Measurements from ENCODE around the gene ARRB1.

ARRB1 gene

GRCh38 chr11:75229466-75229865 is 122.0 kb downstream of the ARRB1 start:
- Histone ChIP-seq H3K4me3 (ENCODE audit: low read depth, low read length, poor library complexity, severe bottlenecking) (no peak overlapping the region), H3K27ac (ENCODE audit: low read depth, low read length, poor library complexity, severe bottlenecking) (no peak overlapping the region), H3F3A (ENCODE audit: insufficient read depth, low read length) (no peaks in the 10 kb centered on the region), H3K9ac (ENCODE audit: low read length) (no peak overlapping the region), H3K27me3 (ENCODE audit: insufficient read depth, low read length) (no peaks in the 10 kb centered on the region), H3K79me2 (ENCODE audit: insufficient read depth, low read length) (no peaks in the 10 kb centered on the region), H4K20me1 (ENCODE audit: insufficient read depth, low read length) (no peaks in the 10 kb centered on the region), H3K9me2 (ENCODE audit: low read depth, low read length) (no peaks in the 10 kb centered on the region), H3K4me1 (ENCODE audit: insufficient read depth, low read length, severe bottlenecking) (no peaks in the 10 kb centered on the region), H3K36me3 (ENCODE audit: insufficient read depth, low read length) (no peaks in the 10 kb centered on the region), H3K4me2 (ENCODE audit: low read length) (no peak overlapping the region), H2AFZ (ENCODE audit: low read length) (no peak overlapping the region), H3K9me3 (ENCODE audit: low read length) (no peaks in the 10 kb centered on the region)
- TF ChIP-seq, protein P1, sequence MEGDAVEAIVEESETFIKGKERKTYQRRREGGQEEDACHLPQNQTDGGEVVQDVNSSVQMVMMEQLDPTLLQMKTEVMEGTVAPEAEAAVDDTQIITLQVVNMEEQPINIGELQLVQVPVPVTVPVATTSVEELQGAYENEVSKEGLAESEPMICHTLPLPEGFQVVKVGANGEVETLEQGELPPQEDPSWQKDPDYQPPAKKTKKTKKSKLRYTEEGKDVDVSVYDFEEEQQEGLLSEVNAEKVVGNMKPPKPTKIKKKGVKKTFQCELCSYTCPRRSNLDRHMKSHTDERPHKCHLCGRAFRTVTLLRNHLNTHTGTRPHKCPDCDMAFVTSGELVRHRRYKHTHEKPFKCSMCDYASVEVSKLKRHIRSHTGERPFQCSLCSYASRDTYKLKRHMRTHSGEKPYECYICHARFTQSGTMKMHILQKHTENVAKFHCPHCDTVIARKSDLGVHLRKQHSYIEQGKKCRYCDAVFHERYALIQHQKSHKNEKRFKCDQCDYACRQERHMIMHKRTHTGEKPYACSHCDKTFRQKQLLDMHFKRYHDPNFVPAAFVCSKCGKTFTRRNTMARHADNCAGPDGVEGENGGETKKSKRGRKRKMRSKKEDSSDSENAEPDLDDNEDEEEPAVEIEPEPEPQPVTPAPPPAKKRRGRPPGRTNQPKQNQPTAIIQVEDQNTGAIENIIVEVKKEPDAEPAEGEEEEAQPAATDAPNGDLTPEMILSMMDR (IDR thresholded peaks at IDR 0.05; ENCODE audit: low read length): no peak
- no peak for TF ChIP-seq EZH2 (IDR thresholded peaks at IDR 0.05; ENCODE audit: borderline replicate concordance, low read length)

DNA sequence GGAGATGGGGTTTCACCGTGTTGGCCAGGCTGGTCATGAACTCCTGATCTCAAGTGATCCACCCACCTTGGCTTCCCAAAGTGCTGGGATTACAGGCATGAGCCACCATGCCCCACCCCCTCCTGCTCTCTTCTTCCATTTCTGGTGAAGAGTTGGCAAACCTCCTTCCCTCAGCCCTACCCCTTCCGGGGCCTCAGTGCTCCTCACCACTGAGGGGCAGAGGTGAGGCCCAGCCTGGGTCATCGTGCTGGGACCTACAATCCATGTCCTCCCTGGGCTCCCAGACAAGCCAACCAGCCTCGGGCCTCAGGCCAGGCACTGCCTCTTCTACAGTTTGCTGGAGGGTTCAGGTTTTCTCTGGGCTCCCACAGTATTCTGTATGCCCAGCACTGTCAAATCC is 125.7 kb downstream of the ARRB1 start:
- TF ChIP-seq EZH2 (IDR thresholded peaks at IDR 0.05; ENCODE audit: borderline replicate concordance, low read length): no peak
- TF ChIP-seq, protein P1 (IDR thresholded peaks at IDR 0.05; ENCODE audit: low read length): no peak
- no peaks in the 10 kb centered on the region for H4K20me1 ChIP-seq (ENCODE audit: insufficient read depth, low read length)
- no peaks in the 10 kb centered on the region for H3K9me2 ChIP-seq (ENCODE audit: low read depth, low read length)
- no peaks in the 10 kb centered on the region for H3K36me3 ChIP-seq (ENCODE audit: insufficient read depth, low read length)
- no peak overlapping the region for H3K9ac ChIP-seq (ENCODE audit: low read length)
- H3K4me3 ChIP-seq (ENCODE audit: low read depth, low read length, poor library complexity, severe bottlenecking): no peak overlapping the region
- H2AFZ ChIP-seq (ENCODE audit: low read length): no peak overlapping the region
- H3K9me3 ChIP-seq (ENCODE audit: low read length): no peaks in the 10 kb centered on the region
- H3K4me1 ChIP-seq (ENCODE audit: insufficient read depth, low read length, severe bottlenecking): no peaks in the 10 kb centered on the region
- H3K79me2 ChIP-seq (ENCODE audit: insufficient read depth, low read length): no peaks in the 10 kb centered on the region
- H3K27me3 ChIP-seq (ENCODE audit: insufficient read depth, low read length): no peaks in the 10 kb centered on the region
- no peaks in the 10 kb centered on the region for H3F3A ChIP-seq (ENCODE audit: insufficient read depth, low read length)
- no peak overlapping the region for H3K27ac ChIP-seq (ENCODE audit: low read depth, low read length, poor library complexity, severe bottlenecking)
- H3K4me2 ChIP-seq (ENCODE audit: low read length): no peak overlapping the region

GRCh38 chr11:75223954-75224643 is 127.4 kb downstream of the ARRB1 start:
- Histone ChIP-seq H3K36me3 (ENCODE audit: insufficient read depth, low read length) (no peaks in the 10 kb centered on the region), H3K9me2 (ENCODE audit: low read depth, low read length) (no peaks in the 10 kb centered on the region), H3K79me2 (ENCODE audit: insufficient read depth, low read length) (no peaks in the 10 kb centered on the region), H3K4me3 (ENCODE audit: low read depth, low read length, poor library complexity, severe bottlenecking) (no peak overlapping the region), H3K9me3 (ENCODE audit: low read length) (no peaks in the 10 kb centered on the region), H3K27ac (ENCODE audit: low read depth, low read length, poor library complexity, severe bottlenecking) (no peak overlapping the region), H2AFZ (ENCODE audit: low read length) (no peak overlapping the region), H3F3A (ENCODE audit: insufficient read depth, low read length) (no peaks in the 10 kb centered on the region), H4K20me1 (ENCODE audit: insufficient read depth, low read length) (no peaks in the 10 kb centered on the region), H3K4me1 (ENCODE audit: insufficient read depth, low read length, severe bottlenecking) (no peaks in the 10 kb centered on the region), H3K4me2 (ENCODE audit: low read length) (no peak overlapping the region), H3K27me3 (ENCODE audit: insufficient read depth, low read length) (no peaks in the 10 kb centered on the region), H3K9ac (ENCODE audit: low read length) (no peak overlapping the region)
- no peak for TF ChIP-seq EZH2 (IDR thresholded peaks at IDR 0.05; ENCODE audit: borderline replicate concordance, low read length)
- TF ChIP-seq, protein P1 (IDR thresholded peaks at IDR 0.05; ENCODE audit: low read length): no peak

All from OCI-LY1 (cell line).